Left hindlimb (tissue), 1 donor: ENCODE data around the gene ARHGDIA.

Experiments used
- DNase-seq: peaks from one replicate; pipeline ENCODE4 v3.0.0-alpha.2; 2018

The ARHGDIA gene

DNA sequence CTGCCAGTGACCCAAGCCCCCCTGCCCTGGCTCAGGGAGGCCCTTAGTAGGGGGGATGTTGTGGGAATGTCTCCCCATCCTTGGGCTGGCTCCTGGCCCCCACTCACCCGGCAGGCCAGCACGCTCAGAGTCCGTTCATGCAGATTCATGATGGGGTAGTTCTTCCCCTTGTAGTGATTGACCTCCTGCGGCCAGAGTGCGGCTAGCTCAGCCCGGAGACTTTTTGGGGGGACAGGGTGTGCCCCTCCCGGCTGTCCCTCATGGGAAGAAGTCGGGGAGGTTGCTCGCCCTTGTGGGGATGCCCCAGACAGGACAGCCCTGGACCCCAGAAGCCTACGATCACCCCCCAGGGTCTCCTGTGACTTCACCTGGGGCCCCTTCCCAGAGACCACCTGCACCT is 34.9 kb upstream of the ARHGDIA start:
- DNase-seq: peak; percentile 33

DNA sequence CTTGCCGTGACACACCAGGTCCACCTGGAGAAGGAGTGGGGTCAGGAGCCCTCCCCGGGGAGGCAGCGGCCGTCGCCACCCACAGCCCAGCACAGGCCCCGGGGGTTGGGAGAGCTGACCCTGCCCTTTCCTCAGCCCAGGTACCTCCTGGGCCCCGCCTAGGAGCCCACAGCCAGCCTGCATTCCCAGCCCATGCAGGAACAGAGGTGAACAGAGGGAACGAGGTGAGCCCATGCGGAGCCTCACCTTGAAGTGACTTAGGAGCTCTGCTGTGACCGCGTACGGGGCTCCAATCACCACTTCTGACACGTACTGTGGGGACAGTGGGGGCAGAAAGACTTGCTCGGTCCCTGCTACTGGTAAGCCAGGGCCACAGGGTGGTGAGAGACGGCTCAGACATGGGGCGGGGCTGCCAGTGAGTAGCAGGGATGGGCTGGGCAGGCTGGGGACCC is 34.3 kb upstream of the ARHGDIA start:
- DNase-seq: peak; percentile 34

DNA sequence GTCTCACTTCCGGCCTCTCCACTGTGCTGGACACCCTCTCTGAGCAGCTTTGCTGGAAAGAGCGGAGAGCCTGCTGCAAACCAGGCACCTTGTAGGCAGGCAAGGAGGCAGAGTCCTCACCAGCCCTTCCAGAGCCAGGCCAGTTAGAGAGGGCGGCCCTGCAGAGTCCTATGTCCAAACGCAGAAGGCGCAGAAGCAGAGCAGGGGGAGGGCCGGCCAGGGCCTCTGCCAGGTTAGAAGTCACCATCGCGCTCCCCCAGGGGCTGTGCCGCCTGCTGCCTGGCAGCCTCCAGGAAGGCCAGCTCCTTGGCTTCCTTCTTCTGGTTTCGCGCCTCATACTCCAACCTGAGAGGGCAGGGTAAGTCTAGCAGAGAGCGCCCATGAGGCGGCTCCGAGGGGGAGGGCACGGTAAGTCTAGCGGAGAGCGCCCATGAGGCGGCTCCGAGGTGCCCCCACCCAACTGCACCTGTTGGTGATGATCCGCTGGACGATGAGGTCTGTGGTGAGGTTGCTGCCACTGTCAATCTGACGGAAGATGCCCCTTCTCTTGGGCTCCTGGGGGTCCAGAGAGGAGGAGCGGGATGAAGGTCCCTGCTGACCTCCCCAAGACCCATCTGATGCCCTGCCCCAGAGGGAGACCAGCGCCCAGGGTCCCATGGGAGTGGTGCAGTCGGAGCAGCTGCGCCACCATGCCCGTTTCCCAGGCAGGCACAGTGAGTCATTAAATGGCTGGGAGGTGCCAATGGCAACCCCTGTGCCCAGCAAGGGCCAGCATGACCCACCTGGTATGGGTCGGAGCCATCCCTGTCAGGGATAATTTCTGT is 33.7 kb upstream of the ARHGDIA start:
- DNase-seq: peak; percentile 9

DNA sequence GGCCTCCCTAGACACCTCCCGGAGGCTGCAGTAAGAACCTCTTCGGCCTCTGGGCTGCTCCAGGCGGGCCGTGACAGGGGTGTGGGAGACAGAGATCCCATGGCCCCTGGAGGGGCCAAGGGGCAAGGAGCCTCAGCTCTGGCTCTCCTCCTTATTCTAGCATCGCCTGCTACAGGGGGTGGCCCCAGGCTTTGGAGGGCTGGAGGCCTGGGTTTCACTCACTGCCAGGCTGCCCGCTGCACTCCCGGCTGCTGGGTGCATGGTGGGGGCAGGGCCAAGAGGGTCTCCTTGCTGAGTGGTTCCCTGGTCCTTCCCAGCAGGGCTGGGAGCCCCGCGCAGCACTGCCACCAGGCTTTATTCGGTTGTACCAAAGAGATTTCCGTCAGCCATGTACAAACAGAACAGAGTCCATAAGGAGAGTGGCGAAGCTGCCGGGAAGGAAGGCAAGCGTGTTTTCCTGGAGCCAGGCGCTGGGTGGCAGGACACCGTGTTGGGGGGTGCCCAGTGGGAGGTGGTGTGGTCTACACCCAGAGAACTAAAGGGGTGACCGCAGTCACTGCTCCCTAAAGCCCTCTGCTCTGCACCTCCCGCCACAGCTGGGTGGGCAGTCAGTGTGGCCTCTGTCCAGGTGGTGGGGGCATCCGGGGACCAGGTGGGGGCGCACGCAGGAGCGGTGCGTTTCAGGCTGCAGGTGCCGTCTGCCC is 32.9 kb upstream of the ARHGDIA start:
- DNase-seq: peak; percentile 32

DNA sequence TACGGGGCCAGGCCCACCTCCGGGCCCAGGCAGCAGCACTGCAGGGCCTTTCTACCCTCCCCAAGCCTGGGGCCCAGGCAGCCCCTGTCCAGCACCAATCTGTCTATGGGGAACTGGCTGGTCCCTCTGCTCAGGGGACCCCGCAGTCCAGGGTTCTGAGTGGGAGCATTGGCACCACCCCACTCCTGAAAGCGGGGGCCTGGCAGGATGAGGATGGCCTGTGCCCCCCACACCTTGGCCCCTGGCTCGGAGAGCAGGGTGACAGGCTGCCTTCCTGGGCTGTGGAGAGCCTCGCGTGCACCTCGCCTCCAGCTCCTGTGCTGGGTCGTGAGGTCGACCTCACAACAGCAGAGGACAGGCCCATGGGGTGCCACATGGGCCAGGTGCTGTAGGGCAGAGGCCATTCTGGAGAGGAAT is 32.3 kb upstream of the ARHGDIA start:
- DNase-seq: peak; percentile 5

DNA sequence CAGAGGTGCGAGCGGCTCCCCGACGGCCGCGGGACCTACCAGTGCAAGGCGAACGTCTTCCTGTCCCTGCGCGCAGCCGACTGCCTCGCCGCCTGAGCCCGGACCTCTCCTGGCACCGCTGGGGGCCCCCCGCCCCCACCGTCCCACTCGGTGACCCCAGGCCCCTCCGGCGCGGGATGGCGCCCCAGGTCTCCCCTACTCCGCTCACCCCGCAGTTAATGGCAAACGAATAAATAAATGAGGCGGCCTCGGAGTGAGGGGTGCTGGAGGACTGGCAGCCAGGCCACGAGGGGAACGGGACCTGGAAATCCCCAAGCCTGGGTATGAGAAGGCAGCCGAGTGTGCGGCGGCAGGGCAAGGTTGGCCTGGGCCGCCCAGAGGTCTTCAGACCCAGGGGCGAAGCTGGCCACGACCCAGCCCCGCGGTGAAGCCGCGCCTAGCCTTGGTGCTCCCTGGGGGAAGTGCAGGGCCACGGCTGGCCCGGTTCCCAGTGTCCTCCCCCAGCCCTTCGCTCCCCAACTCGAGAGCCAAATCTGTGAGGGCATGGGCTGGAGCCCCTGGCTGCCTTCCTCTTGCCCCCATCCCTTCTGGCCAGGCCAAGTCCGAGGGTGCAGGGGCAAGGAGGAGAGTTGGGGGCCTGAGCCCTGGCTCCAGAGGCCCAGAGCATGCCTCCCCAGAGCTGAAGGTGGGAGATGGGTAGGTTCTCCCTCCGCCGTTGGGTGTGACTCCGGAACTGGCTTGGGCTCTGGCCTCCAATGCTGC is 31.7 kb upstream of the ARHGDIA start:
- peak; percentile 46 for DNase-seq

DNA sequence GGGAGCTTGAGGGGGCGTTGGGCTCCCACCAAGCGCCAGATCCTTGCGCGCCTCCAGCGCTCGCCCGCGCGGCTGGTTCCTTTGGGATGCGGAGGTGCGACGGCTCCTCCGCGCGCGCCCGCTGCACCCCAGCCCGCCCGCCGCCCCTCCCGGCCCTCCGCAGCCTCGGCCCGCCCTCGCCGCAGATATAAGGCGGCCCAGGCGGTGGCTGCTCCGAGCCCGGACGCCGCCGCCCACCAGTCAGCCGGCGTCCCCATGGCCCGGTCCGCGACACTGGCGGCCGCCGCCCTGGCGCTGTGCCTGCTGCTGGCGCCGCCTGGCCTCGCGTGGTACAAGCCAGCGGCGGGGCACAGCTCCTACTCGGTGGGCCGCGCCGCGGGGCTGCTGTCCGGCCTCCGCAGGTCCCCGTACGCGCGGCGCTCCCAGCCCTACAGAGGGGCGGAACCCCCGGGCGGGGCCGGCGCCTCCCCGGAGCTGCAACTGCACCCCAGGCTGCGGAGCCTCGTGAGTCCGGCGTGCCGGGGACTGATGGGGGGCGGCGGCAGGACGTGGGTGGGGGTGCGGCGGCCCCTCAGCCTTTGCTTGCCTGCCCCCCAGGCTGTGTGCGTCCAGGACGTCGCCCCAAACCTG is 31.0 kb upstream of the ARHGDIA start, which contains the start of gene NPB:
TSS of gene NPB (plus strand) at position 216 of the 630 bp plus-strand sequence. CDS start at position 256, 40 bp downstream.
- DNase-seq: peak; percentile 48

DNA sequence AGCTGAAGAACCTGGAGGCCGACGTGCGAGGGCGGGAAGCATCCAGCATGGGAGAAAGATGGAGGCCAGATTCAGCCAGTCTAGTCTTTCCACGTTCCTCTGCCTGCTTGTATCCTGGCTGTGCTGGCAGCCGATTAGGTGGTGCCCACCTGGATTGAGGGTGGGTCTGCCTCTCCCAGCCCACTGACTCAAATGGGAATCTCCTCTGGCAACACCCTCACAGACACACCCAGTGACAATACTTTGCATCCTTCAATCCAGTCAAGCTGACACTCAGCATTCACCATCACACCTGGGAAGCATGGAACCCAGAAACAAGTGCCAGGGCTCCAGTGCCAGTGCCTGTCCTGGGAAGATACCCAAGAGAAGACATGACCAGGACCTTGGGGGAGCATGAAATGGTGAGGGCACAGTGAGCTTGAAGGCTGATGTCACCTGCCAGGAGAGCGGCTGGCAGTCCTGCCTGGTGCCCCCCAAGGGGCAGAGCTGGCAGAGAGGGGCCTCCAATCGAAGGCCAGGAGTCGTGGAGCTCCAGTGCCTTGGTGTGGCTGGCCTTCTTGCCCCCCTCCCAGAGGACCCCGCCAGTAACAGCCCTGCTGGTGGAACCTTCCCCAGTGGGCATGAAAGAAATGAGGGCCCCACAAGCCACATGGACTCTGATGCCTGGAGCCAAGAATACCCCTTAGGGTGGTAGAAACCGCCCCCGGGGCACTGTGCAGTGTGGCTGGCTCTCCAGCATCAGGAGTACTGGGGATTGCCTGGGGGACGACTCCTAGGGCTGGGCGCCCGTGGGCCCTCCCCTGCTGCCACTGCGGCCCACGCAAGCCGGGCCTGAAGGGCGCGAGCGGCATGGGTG is 30.3 kb upstream of the ARHGDIA start:
- DNase-seq: peak; percentile 17

DNA sequence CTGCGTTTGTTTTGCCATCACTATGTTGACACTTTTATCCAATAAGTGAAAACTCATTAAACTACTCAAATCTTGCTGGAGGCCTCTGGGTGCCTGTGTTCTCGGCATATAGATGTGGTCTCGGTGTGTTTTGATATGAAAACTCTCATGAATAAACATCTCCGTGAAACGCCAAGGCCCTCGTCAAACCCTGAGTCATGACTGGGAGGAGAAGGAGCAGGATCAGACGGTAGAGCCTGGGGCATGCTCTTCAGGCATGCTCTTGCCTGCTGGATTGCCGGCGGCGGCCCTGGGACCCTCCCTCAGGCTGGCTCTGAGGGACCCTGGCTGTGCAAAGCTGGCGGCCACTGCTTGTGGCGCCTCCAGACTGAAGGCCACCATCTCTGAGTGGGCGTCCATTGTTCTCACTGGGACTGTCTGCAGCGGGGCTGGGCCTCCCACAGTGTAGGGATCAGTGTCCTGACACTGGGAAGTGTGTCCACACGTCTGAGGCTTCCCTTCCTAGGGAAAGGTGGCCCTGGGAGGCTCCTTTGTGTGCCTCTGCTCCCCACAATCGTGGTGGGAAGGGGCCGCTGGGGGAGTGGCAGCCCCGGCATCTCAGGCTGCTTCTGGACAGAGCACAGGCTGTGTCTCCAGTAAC is 29.2 kb upstream of the ARHGDIA start:
- DNase-seq: peak; percentile 16

DNA sequence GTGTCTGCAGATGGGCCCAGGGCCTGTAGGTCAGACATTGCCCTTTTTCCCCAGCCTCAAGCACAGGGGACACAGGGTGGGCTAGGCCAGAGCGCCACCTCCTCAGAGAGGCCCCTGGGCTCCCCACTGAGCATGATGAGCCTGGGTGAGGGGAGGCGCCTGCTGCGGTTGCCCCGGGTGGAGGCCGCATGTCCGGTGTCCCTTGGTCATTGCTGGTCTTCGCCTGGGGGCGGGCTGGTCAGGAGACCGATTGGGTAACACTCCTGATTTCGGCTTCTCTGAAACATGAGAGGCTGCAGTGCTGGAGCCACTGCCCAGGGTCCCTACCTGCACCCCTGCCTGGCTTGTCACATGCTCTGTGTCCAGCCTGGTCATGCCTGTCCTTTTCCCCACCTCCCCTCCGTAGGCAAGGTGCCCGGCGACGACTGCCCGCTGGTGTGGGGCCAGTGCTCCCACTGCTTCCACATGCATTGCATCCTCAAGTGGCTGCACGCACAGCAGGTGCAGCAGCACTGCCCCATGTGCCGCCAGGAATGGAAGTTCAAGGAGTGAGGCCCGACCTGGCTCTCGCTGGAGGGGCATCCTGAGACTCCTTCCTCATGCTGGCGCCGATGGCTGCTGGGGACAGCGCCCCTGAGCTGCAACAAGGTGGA is 28.5 kb upstream of the ARHGDIA start:
- no peak for DNase-seq

DNA sequence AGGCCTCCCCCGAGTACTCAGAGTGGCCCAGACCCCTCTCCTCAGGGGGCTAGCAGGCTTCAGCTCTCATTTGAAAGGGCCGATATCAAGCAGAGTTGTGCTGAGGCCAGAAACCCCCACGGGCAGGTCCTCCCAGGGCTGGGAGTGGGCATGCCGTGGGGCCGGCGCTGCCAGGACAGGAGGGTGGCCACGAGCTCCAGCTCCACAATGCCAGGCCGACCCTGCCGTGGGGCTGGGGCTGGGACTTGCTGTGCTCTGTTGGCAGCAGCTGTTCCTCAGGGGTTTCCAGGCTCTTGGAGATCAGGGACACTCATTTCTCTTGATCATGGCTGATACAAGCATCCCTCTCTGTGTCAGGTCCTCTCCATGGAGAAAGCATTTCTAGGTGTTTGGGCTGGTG is 27.7 kb upstream of the ARHGDIA start:
- DNase-seq: no peak

DNA sequence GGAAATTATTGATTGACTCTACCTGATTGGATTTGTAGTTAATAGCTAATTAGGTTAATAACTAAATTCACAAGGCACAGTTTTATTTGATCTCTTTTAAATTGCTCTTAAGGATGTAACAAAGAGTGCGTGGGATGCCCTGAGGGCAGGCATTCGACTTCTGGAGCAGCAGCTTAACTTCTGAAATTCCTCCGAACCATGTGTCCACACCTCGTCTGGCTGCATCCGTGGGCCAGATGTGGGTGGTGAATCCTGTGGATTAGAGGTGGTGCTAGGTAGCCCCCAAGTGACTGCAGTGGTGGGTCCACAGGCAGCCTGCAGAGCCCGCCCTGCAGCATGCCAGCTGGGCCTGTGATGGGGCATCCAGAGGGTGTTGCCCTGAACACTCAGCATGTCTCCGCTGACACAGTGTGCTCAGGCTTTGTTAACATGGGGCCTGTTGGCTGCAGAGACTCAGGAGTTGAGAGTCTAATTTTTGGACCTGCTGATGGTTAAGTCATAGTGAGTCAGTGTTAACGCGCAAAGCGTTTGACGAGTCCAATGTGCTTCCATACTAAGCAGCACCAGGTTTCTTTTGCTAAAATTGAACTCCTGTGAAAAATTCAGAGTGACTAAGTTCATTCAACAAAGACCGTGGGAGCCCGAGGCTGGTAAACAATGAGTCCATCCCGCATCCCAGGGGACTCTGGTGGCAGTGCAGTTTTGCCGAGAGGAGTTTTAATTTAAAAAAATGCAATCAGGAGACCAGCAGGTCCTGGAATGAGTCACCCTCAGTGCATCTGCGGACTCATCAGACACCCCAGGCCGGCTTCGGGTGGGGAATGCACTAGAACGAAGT is 27.1 kb upstream of the ARHGDIA start:
- no peak for DNase-seq

DNA sequence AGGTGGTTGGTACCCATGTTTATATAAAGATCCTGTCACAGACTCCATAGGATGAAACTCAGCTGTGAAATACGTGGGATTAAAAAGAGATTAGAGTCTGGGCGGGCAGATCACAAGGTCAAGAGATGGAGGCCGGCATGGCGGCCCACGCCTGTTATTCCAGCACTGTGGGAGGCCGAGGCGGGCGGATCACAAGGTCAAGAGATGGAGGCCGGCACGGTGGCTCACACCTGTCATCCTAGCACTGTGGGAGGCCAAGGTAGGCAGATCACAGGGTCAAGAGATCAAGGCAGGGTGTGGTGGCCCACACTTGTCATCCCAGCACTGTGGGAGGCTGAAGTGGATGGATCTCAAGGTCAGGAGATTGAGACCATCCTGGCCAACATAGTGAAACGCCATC is 24.3 kb upstream of the ARHGDIA start:
- peak; percentile 18 for DNase-seq

DNA sequence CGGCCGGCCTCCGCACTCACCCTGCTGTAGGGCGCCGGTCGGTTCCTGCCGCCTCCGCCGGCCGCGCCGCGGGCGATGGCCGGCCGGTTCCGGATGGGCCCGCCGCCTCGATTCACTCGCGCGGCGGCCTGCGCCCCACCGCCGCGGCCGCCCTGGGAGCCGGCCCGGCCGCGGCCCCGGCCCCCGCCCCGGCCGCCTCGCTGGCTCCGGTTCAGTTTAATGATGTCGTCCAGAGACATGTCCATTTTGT is 20.1 kb upstream of the ARHGDIA start:
- DNase-seq: no peak

DNA sequence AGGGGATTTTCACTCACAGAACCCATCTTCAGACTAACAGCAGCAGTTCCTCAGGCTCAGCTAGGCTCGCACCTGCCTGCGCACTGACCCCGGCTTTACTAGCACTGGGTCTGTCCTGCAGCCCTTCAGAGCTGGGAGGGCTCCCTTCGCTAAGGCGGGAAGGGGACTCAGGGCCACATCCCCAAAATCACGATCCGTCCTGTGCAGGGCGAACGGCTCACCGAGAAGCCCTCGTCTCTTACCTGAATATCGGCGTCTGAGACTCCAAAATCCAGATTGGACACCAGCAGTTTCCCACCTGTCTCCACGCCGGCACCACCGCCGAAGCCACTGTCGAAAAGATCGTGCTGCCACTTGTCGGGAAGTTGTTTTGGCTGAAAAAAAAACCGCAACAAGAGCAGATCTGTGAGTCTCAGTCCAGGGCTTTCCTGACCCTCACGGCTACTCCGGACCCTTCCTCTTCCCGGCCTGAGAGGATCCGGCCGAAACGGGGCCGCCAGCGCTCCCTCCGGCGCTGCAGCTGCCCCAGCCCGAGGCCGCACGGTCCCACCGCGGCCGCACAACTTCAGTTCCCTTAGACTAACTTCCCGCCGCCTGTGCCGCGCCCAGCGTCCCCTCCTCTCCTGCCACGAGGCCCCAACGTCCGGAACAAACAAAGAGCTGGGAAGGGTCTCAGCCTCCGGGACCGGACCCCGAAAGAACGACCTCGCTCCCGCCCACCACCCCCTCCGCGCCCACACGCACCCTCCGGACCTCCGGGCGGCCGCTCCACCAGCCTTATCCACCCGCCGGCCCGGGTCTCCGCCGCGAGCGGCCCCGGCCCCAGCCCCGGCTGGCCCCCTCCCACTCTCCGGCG is 19.5 kb upstream of the ARHGDIA start:
- no peak for DNase-seq

DNA sequence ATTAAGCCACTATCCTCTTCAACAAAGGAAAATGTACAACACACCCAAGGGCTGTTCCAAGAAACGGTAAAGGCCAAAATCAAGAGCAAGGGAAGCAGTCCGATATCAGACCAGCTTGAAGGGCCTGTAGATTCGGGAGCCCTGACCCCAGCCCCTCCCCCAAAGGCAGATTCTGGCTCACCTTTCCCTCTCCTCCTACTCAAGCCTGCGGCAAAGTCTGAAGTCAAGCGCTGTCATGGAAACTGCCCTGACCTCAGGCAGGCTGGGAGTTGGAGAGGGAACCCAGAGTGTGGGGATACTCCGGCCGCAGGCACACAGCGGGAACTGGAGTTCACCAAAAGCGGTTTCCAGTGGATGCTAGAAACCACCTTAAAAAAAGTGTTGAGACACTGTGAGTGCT is 18.5 kb upstream of the ARHGDIA start:
- DNase-seq: no peak

DNA sequence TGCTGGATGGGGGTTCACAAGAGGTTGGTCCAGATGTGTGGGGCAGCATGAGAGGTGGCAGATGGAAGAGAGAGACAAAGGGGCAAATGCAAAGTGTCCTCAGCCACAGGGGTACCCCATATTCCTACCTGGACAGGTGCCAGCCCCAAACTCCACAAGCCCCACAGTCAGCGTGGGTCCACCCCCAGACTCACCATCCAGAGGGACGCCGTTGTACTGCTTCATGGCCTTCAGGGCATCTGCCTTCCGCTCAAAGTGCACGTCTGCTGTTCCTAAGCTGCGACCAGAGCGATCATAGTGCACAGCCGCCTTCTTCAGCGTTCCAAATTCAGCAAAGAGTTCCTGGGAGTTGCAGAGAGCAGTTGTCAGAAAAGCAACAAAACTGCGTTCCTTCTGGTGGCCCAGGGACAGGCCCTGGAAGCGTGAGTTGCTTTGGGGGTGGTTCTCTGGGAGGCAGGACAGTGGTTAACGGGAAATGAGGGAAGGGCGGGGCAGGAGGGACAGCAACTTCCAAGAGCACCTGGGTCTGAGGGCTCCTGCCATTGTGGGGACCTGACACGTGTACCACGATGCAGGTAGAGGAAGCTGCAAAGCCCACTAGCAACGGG is 18.0 kb upstream of the ARHGDIA start:
- no peak for DNase-seq

DNA sequence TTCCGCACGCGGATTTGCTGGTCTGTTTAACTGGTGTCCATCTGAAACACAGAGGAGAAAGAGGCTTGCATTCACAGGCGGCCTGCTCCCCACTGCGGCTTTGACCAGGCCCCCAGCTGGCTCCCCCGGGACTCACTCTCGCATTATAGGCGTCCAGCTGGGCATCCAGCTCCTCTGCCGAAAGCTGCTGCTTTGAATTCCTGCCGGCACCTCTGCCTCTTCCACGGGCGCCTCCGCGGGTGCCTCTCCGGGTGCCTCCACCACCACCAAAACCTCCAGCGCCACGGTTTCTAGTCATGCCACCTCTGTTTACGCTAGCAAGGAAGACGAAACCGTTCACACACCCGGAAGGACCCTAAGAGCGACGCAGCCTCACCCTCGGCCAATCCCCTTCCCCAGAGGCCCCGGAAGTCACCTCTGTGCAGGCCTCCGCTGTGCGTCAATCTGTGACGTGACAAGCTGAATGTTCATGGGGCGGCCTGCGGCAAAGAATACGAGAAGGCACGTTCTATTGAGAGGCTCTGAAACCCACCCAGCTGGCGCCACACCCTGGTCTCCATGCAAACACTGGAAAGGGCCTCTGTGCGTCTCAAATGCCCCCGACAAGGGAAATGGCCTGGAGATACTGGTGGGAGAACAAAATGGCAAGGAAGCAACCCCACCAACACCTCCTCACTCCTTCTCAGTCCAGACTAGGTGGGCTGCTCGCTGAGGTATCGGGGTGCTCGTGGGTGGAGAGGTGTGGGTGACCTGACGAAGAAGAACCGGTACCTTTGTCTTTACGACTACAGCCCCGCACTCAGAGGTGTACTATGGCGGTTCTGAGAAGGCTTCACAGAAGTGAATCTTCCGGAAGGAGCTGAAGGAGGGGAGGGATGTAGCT is 17.2 kb upstream of the ARHGDIA start:
- no peak for DNase-seq
